ENCODE data around the gene INTS14. TPM values are rescaled to one million over a fixed set of nuclear protein-coding genes. Genes with fewer than 3 reads are reported as not detected.
"Not testable (repeated sequence)": the region's sequence is repeated elsewhere in the genome, so short reads cannot be mapped to it uniquely, and the experiment has no call there.

INTS14 gene
- total RNA-seq, 1 donor: 31.7 TPM

DNA sequence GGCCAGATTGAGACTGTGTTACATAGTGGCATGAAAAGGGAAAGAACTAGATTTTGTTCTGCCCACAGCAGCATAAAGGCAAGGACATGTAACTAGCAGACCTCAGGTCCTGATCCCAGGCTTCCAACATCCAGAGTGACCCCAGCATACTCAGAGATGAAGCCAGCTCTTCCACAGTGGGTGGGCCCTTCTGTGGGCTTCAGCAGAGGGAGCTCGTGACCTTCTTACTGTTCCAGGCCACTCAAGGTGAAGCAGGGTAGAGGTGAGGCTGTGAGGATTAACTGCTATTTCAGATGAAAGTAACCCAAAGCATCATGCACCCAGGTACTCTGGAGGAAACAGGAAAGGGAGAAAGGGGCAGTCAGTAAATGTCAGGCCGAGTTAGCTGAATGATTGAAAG is 9.9 kb upstream of the INTS14 start:
- TF ChIP-seq, protein P1, sequence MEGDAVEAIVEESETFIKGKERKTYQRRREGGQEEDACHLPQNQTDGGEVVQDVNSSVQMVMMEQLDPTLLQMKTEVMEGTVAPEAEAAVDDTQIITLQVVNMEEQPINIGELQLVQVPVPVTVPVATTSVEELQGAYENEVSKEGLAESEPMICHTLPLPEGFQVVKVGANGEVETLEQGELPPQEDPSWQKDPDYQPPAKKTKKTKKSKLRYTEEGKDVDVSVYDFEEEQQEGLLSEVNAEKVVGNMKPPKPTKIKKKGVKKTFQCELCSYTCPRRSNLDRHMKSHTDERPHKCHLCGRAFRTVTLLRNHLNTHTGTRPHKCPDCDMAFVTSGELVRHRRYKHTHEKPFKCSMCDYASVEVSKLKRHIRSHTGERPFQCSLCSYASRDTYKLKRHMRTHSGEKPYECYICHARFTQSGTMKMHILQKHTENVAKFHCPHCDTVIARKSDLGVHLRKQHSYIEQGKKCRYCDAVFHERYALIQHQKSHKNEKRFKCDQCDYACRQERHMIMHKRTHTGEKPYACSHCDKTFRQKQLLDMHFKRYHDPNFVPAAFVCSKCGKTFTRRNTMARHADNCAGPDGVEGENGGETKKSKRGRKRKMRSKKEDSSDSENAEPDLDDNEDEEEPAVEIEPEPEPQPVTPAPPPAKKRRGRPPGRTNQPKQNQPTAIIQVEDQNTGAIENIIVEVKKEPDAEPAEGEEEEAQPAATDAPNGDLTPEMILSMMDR (IDR thresholded peaks at IDR 0.05; ENCODE audit: insufficient read depth, low read length): no peak
- H3K4me3 ChIP-seq (ENCODE audit: low read depth, low read length): no peak overlapping the region
- DNase-seq (ENCODE audit: low read depth): no peak

DNA sequence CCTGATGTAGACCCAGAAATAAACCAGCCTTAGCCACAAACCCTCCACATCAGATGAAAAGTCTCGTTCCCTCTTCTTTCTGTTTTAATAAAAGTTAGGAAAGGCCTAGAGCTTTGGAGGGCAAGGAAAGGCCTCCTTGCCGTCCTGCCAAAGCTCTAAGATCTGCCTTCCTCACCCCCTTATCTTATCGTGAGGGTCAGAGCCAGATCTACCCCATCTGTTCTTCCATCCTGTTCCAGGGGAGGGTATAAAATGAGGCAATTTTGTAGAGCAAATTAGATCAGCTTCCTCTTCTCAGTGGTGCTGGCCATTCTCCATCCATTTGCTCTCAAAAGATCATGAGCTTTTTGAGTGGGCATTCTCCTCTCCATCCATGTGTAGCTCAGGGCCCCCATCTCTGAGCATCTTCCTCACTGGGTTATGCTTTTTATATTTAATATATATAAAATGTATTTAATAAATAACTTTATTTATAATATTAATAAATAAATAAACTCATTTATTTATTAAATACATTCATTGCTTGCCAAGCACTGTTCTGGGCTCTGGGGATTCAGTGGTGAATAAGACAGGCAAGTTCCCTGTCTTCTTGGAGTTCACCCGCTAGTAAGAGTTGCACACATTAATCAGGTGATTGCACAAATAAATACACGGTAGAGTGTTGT is 8.8 kb upstream of the INTS14 start:
- TF ChIP-seq, protein P1 (IDR thresholded peaks at IDR 0.05; ENCODE audit: insufficient read depth, low read length): no peak
- no peak for DNase-seq (ENCODE audit: low read depth)

DNA sequence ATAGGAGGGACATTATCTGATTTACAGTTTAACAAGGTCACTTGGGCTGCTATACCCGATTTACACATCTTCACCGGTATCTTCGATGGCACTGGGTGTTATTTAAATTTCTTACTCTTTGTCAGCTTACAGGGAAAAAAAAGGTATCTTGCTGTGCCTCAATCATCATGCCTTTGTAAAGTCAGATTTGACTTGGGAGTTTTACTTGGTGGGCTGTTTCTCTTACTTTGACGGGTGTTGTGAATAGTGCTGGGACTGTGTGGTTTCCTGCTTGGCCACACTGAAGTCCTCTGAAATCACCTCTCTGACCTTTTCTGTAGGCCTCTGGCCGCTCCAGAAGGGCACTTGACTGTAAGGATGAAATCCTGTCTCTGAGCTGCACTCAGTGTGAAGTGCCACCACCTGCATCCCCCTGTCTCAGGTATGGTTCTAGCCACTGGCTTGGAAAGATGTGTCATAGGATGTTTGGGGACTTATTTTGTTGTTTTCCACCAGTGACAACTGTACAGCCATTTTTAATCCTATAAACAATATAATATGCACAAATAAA is 7.7 kb upstream of the INTS14 start:
- no peak overlapping the region for H3K4me3 ChIP-seq (ENCODE audit: low read depth, low read length)
- DNase-seq (ENCODE audit: low read depth): no peak
- TF ChIP-seq, protein P1 (IDR thresholded peaks at IDR 0.05; ENCODE audit: insufficient read depth, low read length): no peak

More for the DNA sequence above, 8.8 kb upstream of the INTS14 start:
- no peak overlapping the region for H3K4me3 ChIP-seq (ENCODE audit: low read depth, low read length)

DNA sequence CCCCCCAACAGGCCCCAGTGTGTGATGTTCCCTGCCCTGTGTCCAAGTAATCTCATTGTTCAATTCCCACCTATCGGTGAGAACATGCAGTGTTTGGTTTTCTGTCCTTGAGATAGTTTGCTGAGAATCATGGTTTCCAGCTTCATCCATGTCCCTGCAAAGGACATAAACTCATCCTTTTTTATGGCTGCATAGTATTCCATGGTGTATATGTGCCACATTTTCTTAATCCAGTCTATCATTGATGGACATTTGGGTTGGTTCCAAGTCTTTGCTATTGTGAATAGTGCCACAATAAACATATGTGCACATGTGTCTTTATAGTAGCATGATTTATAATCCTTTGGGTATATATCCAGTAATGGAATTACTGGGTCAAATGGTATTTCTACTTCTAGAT is 5.0 kb upstream of the INTS14 start:
- not testable (repeated sequence) for DNase-seq (ENCODE audit: low read depth); H3K4me3 ChIP-seq (ENCODE audit: low read depth, low read length)

DNA sequence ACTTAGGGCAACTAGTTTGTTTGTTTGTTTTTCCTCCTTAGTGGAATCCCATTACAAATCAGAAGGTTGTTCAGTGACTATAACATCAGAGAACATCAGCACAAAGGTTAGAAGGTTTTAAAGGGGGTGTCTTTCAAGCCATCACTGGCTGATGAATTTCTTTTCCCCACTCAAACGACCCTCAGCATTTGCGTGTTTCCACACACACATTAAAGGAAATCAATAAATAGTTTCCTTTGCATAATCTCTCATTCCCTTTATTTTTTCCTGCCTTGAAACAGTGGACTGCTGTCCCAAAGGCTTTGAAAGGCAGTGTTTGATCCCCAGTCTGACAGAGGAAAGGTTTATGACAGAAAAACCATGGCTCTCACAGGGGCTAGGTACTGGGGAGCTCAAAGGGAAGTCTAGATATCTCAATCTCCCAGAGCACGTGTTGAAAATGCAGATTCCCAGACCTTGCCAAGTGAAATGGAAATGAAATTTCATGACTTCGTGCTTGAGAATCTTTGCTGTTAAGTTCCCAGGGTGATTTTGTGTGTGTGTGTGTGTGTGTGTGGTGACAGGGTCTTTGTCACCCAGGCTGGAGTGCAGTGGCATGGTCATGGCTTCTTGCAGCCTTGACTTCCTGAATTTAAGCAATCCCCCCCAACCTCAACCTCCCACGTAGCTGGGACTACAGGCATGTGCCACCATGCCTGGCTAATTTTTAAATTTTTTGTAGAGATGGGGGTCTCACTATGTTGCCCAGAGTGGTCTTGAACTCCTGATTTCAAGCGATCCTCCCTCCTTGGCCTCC is 2.2 kb upstream of the INTS14 start:
- DNase-seq (ENCODE audit: low read depth): no peak
- TF ChIP-seq, protein P1 (IDR thresholded peaks at IDR 0.05; ENCODE audit: insufficient read depth, low read length): no peak
- no peak overlapping the region for H3K4me3 ChIP-seq (ENCODE audit: low read depth, low read length)

DNA sequence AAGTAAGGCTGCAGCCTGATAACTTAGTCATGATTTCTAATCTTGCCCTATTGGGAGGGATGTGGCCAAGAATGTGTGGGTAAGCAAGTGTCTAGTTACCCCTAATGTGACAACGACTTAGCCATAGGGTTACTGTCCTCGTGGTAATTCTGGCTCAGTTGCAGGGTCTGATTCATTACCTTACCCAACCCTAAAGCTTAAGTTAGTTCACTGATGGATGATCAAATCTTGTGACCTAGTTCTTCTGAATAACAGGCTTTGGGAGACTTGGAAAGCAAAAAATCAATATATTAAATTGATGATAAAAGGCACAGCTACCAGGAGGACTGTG is 1.6 kb upstream of the INTS14 start:
- TF ChIP-seq, protein P1 (IDR thresholded peaks at IDR 0.05; ENCODE audit: insufficient read depth, low read length): no peak
- H3K4me3 ChIP-seq (ENCODE audit: low read depth, low read length): no peak overlapping the region
- DNase-seq (ENCODE audit: low read depth): peak; percentile 4

DNA sequence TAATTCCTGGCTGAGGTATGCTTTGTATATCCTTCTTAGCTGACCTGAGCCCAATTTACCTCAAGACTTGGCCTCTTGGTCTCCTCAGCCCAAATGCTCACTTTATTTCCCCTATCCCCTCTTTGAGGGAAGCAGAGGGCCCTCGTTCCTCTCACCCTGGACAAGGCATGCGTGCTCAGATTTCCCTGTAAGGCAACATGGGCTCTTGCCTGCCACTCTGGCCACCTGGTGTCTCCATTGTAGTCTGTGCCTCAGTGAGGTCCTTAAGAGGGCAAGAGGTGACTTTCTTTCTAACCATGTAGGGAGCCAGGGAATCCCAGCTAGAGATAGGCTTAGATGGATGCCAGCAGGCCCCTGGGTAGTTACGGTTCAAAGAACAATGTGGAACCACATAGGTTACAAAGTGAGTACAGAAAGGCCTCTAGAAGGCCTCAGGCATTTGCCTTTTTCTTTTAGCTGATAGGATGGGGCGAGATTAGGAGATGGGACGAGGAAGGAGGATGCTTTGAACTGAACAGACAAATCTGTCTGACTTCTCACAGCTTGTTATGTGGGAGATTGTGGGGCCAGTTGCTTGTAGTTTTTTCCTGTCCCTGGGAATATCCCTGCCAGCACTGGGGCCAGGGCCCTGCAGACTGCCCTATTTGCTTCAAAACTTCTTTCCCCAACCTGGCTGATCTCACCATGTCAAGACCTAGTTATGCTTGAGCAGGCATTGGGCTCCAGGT is 1.1 kb upstream of the INTS14 start:
- TF ChIP-seq, protein P1 (IDR thresholded peaks at IDR 0.05; ENCODE audit: insufficient read depth, low read length): no peak
- DNase-seq (ENCODE audit: low read depth): peak; percentile 2
- peak overlapping the region; percentile 83 for H3K4me3 ChIP-seq (ENCODE audit: low read depth, low read length)
